PC-9 (cell line): Measurements from ENCODE around the gene CHRNE. TPM values are rescaled to one million over a fixed set of nuclear protein-coding genes. Genes with fewer than 3 reads are reported as not detected.

Experiments used
- BruUV-seq: library from RNA; stranded (reverse); fragments of 400-500 nt; replicated peaks from 2 replicates; lab custom pipeline; 2021; lab: Mats Ljungman, UMichigan
- CTCF ChIA-PET: fragments of 300-600 bp; sonication (Branson Sonifier 250); formaldehyde crosslinking; loops from one replicate; lab custom pipeline; 2022; ENCODE audit warnings: antibody characterized with exemption; lab: Charles Lee
- POLR2A ChIA-PET: fragments of 300-600 bp; sonication (Branson Sonifier 250); formaldehyde crosslinking; loops from one replicate; lab custom pipeline; 2022; ENCODE audit warnings: antibody characterized with exemption; ENCODE audit not compliant: unreplicated experiment; lab: Charles Lee
- DNase-seq, 2 experiments: peaks; one replicate each; pipeline versions ENCODE4 v3.0.0 to v3.0.0-alpha.2; 2015 to 2022; ENCODE audit warnings: mixed read lengths in 1 of 2
- H2AFZ ChIP-seq: fragments of 200-600 bp; sonication (generic); 2 replicates; pipeline ENCODE4 v1.8.1; 2017; ENCODE audit warnings: antibody characterized with exemption
- H3F3A ChIP-seq: fragments of 200-600 bp; sonication (generic); 2 replicates; pipeline ENCODE4 v1.8.1; 2017; ENCODE audit warnings: antibody characterized with exemption, mild to moderate bottlenecking, low read depth; ENCODE audit not compliant: insufficient read depth
- H3K27ac ChIP-seq: fragments of 200-600 bp; sonication (generic); 2 replicates; pipeline ENCODE4 v1.6.1; 2016; ENCODE audit warnings: mixed run types
- H3K27me3 ChIP-seq: fragments of 200-600 bp; sonication (generic); 2 replicates; pipeline ENCODE4 v1.6.1; 2016; ENCODE audit warnings: low read depth, mixed run types; ENCODE audit not compliant: insufficient read depth
- H3K36me3 ChIP-seq: fragments of 200-600 bp; sonication (generic); 2 replicates; pipeline ENCODE4 v1.6.1; 2016; ENCODE audit warnings: low read depth, mixed run types
- H3K4me1 ChIP-seq: fragments of 200-600 bp; sonication (generic); replicated peaks from 2 replicates; pipeline ENCODE4 v1.6.1; 2016; ENCODE audit warnings: mixed run types; ENCODE audit not compliant: insufficient read depth
- H3K4me2 ChIP-seq: fragments of 200-600 bp; sonication (generic); 2 replicates; pipeline ENCODE4 v1.6.1; 2017; ENCODE audit warnings: mixed run types
- H3K4me3 ChIP-seq: fragments of 200-600 bp; sonication (generic); 2 replicates; pipeline ENCODE4 v1.6.1; 2016; ENCODE audit warnings: mixed run types
- H3K79me2 ChIP-seq: fragments of 200-600 bp; sonication (generic); 2 replicates; pipeline ENCODE4 v1.6.1; 2017; ENCODE audit warnings: low read depth, mixed run types
- H3K9me2 ChIP-seq: fragments of 200-600 bp; sonication (generic); 2 replicates; pipeline ENCODE4 v1.8.1; 2017; ENCODE audit warnings: mild to moderate bottlenecking; ENCODE audit not compliant: insufficient read depth
- H3K9me3 ChIP-seq: fragments of 200-600 bp; sonication (generic); 2 replicates; pipeline ENCODE4 v1.8.1; 2016; ENCODE audit warnings: low read depth; ENCODE audit not compliant: insufficient read depth
- H4K20me1 ChIP-seq: fragments of 200-600 bp; sonication (generic); 2 replicates; pipeline ENCODE4 v1.8.1; 2017; ENCODE audit not compliant: insufficient read depth
- CTCF ChIP-seq: fragments of 200-600 bp; sonication (generic); conservative IDR thresholded peaks from 2 replicates; pipeline ENCODE4 v1.6.1; 2017; ENCODE audit warnings: mixed run types, antibody characterized with exemption, mild to moderate bottlenecking, moderate library complexity
- EZH2 ChIP-seq: fragments of 200-600 bp; sonication (generic); IDR thresholded peaks from 2 replicates; pipeline ENCODE4 v1.8.0; 2017; ENCODE audit warnings: antibody characterized with exemption, low read depth
- intact Hi-C: fragments of 100-400 bp; cut with micrococcal nuclease; formaldehyde crosslinking; loops from one replicate; pipeline ENCODE4 v1.10.0; 2022; ENCODE audit not compliant: unreplicated experiment
- total RNA-seq: library from RNA; stranded (reverse); gene quantifications from 2 replicates; pipeline ENCODE4 v1.2.3, GENCODE V29; 2021

Gene CHRNE
- total RNA-seq, 1 experiment from 2014 or later, result 0.24 TPM

- no peak for DNase-seq
- peaks cover 28% of the 10 kb centered on the region for H3F3A ChIP-seq
- H3K27me3 ChIP-seq, result no peaks in the 10 kb centered on the region
- TF ChIP-seq EZH2, result no peak
- TF ChIP-seq CTCF, result no peak
- CTCF ChIA-PET, result interaction anchor here (0.6 kb wide), 2 partner anchors 8 to 41 kb away, joined by 3 to 21 read pairs; no protein-coding TSS in a partner anchor
- no peak overlapping the region for H3K27ac ChIP-seq
- BruUV-seq, result no TSS peak
- H2AFZ ChIP-seq, result no peak overlapping the region
- no peaks in the 10 kb centered on the region for H3K9me2 ChIP-seq
- intact Hi-C loops, result no loop called here
- POLR2A ChIA-PET, result no interaction called here
- 0 out of 2 replicates have a peak, but pooled peaks cover 3% of the 10 kb centered on the region for H3K36me3 ChIP-seq
- H3K4me3 ChIP-seq, result no peak overlapping the region
- H3K79me2 ChIP-seq, result peaks cover 49% of the 10 kb centered on the region
- peaks cover 26% of the 10 kb centered on the region for H3K4me1 ChIP-seq
- no peaks in the 10 kb centered on the region for H3K9me3 ChIP-seq
- no peak overlapping the region for H3K4me2 ChIP-seq
- H4K20me1 ChIP-seq, result peaks cover 4% of the 10 kb centered on the region
Observed at GRCh38 chr17:4856937-4857314, 46.0 kb downstream of the CHRNE start.

GRCh38 chr17:4856271-4856936 lies 46.5 kb downstream of the CHRNE start:
- Histone ChIP-seq H3K9me2 (no peaks in the 10 kb centered on the region), H3K27me3 (no peaks in the 10 kb centered on the region), H3K36me3 (0 out of 2 replicates have a peak, but pooled peaks cover 3% of the 10 kb centered on the region), H3K27ac (no peak overlapping the region), H3K4me1 (peaks cover 29% of the 10 kb centered on the region), H3K79me2 (peaks cover 51% of the 10 kb centered on the region), H3K4me3 (no peak overlapping the region), H2AFZ (no peak overlapping the region), H3K9me3 (no peaks in the 10 kb centered on the region), H3K4me2 (no peak overlapping the region), H3F3A (peaks cover 33% of the 10 kb centered on the region), H4K20me1 (peaks cover 4% of the 10 kb centered on the region)
- intact Hi-C loops, result no loop called here
- DNase-seq, result no peak
- CTCF ChIA-PET, result interaction anchor here (0.6 kb wide), 1 partner anchor 40 kb away, joined by 3 read pairs; no protein-coding TSS in a partner anchor
- TF ChIP-seq EZH2 (no peak), CTCF (no peak)
- POLR2A ChIA-PET, result no interaction called here
- no TSS peak for BruUV-seq

- H3K4me3 ChIP-seq, result no peak overlapping the region
- H3K27me3 ChIP-seq, result no peaks in the 10 kb centered on the region
- no peak overlapping the region for H3K27ac ChIP-seq
- BruUV-seq, result no TSS peak
- POLR2A ChIA-PET, result no interaction called here
- H3K36me3 ChIP-seq, result 0 out of 2 replicates have a peak, but pooled peaks cover 1% of the 10 kb centered on the region
- no peak overlapping the region for H3K4me2 ChIP-seq
- DNase-seq, result no peak
- TF ChIP-seq EZH2, result no peak
- TF ChIP-seq CTCF, result no peak
- H3K79me2 ChIP-seq, result peaks cover 57% of the 10 kb centered on the region
- no peaks in the 10 kb centered on the region for H3K9me3 ChIP-seq
- intact Hi-C loops, result no loop called here
- H2AFZ ChIP-seq, result no peak overlapping the region
- peaks cover 48% of the 10 kb centered on the region for H3K4me1 ChIP-seq
- CTCF ChIA-PET, result no interaction called here
- peaks cover 45% of the 10 kb centered on the region for H3F3A ChIP-seq
- no peaks in the 10 kb centered on the region for H3K9me2 ChIP-seq
- H4K20me1 ChIP-seq, result peaks cover 1% of the 10 kb centered on the region
Observed at GRCh38 chr17:4854111-4854681, 48.7 kb downstream of the CHRNE start.
